ENCODE measurements around the gene ATAD5.

ATAD5 gene

GRCh38 chr17:30939051-30939689 is 107.4 kb downstream of the ATAD5 start:
- no peak for DNase-seq

GRCh38 chr17:30942308-30943079 is 110.7 kb downstream of the ATAD5 start:
- DNase-seq, result no peak
